Measurements from ENCODE around the gene SYT17.

The SYT17 gene

DNA sequence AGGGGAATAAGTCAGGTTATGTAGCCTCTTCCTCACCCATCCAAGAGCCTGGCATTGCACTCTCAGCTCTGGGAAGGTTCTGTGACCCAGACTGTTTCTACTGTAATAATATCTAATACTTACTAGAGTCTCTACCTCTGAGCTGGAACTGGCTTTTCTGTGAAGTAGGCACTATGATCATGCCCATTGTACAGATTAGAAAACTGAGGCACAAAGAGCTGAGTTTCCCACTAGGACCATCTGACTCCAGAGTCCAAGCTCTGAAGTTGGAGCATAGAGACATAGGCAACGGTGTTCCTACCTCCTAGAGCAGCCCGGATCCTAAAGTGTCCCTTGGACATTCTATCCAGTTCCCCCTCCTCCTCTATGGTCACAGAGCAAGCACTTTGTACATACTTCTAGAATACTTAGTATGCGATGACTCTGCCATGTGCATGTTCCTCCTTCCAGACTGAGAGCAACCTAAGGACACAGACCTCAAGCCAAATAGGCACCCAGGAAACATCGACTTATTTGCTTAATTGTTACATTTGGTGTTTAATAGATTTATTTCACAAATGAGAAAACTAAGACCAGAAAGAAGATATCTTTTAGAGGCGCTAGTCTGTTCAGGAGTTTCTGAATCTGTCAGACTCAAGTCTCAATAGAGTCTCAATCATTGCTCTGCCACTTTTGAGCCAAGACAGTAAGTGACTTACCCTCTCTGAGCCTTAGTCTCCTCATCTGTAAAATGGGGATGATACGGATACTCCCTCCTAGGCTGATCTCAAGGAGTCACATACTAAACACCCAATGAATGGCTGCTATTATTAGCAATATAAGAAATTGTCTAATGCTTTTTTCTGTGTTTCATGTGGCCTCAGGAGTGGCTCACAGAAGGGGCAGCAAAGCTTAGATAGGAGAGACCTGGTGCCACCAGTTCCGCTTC lies 121.1 kb downstream of the SYT17 start:
- Histone ChIP-seq H3K79me2 (no peaks in the 10 kb centered on the region), H3K27me3 (ENCODE audit: control insufficient read depth, insufficient read depth, low read length) (no peaks in the 10 kb centered on the region), H2AFZ (peak overlapping the region; percentile 56), H3K27ac (no peak overlapping the region), H3K4me3 (ENCODE audit: low read depth, low read length) (no peak overlapping the region), H3K4me1 (peaks cover 2% of the 10 kb centered on the region), H3K36me3 (ENCODE audit: control insufficient read depth, insufficient read depth, low read length) (no peaks in the 10 kb centered on the region), H3K9ac (no peak overlapping the region), H3K4me2 (ENCODE audit: low read length) (no peak overlapping the region), H3K9me3 (ENCODE audit: control insufficient read depth, low read length) (no peaks in the 10 kb centered on the region)
- TF ChIP-seq, protein P1, sequence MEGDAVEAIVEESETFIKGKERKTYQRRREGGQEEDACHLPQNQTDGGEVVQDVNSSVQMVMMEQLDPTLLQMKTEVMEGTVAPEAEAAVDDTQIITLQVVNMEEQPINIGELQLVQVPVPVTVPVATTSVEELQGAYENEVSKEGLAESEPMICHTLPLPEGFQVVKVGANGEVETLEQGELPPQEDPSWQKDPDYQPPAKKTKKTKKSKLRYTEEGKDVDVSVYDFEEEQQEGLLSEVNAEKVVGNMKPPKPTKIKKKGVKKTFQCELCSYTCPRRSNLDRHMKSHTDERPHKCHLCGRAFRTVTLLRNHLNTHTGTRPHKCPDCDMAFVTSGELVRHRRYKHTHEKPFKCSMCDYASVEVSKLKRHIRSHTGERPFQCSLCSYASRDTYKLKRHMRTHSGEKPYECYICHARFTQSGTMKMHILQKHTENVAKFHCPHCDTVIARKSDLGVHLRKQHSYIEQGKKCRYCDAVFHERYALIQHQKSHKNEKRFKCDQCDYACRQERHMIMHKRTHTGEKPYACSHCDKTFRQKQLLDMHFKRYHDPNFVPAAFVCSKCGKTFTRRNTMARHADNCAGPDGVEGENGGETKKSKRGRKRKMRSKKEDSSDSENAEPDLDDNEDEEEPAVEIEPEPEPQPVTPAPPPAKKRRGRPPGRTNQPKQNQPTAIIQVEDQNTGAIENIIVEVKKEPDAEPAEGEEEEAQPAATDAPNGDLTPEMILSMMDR (IDR thresholded peaks at IDR 0.05) = no peak

DNA sequence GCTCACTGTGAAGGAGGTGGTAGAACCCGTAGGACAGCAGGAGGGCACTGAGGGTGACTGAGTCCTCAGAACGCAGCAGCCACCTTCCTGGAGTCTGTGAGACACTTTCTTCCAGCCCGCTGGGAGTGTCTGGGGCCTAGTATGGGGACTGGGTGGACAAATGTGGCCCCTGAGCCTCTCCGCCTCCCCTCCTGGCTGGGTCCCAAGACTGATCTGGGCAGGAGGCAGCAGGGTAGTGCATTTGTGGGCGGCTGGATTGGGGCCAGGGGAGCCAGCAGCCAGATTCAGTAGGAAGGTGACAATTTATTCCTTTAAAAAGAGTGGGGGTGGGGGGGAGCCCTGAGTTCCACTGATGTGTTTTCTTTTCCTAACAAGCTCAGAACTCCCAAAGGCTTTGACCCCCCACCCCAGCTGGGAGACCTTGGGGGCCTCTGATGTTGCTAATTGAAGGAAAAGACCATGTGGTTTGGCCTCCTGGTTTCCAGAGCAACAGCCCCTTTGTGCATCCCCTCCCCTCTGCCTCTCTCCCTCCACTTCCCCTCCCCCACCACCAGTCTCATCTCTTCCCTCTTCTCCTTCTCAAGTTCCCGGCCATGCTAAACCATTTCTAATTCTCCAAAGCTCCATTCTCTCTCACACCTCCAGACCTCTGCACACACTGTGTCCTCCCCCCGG lies 121.9 kb downstream of the SYT17 start:
- peaks cover 3% of the 10 kb centered on the region for H3K4me1 ChIP-seq
- no peaks in the 10 kb centered on the region for H3K79me2 ChIP-seq
- H3K27ac ChIP-seq = no peak overlapping the region
- TF ChIP-seq, protein P1 (IDR thresholded peaks at IDR 0.05) = no peak
- H3K36me3 ChIP-seq (ENCODE audit: control insufficient read depth, insufficient read depth, low read length) = no peaks in the 10 kb centered on the region
- H3K27me3 ChIP-seq (ENCODE audit: control insufficient read depth, insufficient read depth, low read length) = no peaks in the 10 kb centered on the region
- no peaks in the 10 kb centered on the region for H3K9me3 ChIP-seq (ENCODE audit: control insufficient read depth, low read length)
- H2AFZ ChIP-seq = peak overlapping the region; percentile 56
- H3K4me2 ChIP-seq (ENCODE audit: low read length) = no peak overlapping the region
- no peak overlapping the region for H3K9ac ChIP-seq
- no peak overlapping the region for H3K4me3 ChIP-seq (ENCODE audit: low read depth, low read length)

DNA sequence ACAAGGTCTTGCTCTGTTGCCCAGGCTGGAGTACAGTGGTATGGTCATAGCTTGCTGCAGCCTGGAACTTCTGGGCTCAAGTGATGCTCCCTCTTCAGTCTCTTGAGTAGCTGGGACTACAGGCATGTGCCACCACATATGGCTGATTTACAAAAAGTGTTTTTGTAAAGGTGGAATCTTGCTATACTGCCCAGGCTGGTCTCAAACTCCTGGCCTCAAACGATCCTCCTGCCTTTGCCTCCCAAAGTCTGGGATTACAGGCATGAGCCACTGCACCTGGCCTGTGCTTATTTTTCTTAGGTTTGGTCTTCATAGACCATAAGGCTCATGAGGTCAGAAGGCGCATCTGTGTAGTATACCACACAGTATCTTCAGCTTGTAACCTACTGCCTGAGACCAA lies 122.8 kb downstream of the SYT17 start:
- Histone ChIP-seq H3K4me2 (ENCODE audit: low read length) (no peak overlapping the region), H3K9ac (no peak overlapping the region), H3K9me3 (ENCODE audit: control insufficient read depth, low read length) (no peaks in the 10 kb centered on the region), H2AFZ (no peak overlapping the region), H3K4me1 (peaks cover 3% of the 10 kb centered on the region), H3K4me3 (ENCODE audit: low read depth, low read length) (no peak overlapping the region), H3K27ac (no peak overlapping the region), H3K79me2 (no peaks in the 10 kb centered on the region), H3K36me3 (ENCODE audit: control insufficient read depth, insufficient read depth, low read length) (no peaks in the 10 kb centered on the region), H3K27me3 (ENCODE audit: control insufficient read depth, insufficient read depth, low read length) (no peaks in the 10 kb centered on the region)
- TF ChIP-seq, protein P1 (IDR thresholded peaks at IDR 0.05) = no peak

DNA sequence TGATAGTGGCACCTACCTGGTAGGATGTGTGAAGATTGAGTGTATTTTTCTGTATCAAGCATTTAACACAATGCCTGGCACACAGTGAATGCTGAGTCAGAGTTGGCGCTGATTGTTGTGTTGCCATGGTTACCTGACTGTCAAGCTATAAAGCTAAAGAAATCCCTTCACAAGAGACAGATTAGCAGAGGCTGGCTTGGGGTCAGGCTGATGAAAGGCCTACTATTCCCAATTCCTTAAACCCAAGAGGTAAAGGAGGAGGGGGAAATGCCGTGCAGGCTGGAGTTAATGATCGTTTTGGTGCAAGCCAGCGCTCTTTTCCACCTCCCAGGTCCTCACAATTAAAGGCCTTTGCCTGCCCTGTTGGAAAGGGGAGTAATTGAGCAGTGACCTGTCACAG lies 123.4 kb downstream of the SYT17 start:
- no peak overlapping the region for H3K4me3 ChIP-seq (ENCODE audit: low read depth, low read length)
- peaks cover 3% of the 10 kb centered on the region for H3K4me1 ChIP-seq
- H3K79me2 ChIP-seq = no peaks in the 10 kb centered on the region
- no peak overlapping the region for H3K4me2 ChIP-seq (ENCODE audit: low read length)
- no peak overlapping the region for H2AFZ ChIP-seq
- H3K36me3 ChIP-seq (ENCODE audit: control insufficient read depth, insufficient read depth, low read length) = no peaks in the 10 kb centered on the region
- H3K9ac ChIP-seq = no peak overlapping the region
- TF ChIP-seq, protein P1 (IDR thresholded peaks at IDR 0.05) = no peak
- H3K27me3 ChIP-seq (ENCODE audit: control insufficient read depth, insufficient read depth, low read length) = no peaks in the 10 kb centered on the region
- H3K27ac ChIP-seq = no peak overlapping the region
- no peaks in the 10 kb centered on the region for H3K9me3 ChIP-seq (ENCODE audit: control insufficient read depth, low read length)

Data from parathyroid adenoma (tissue), 2 donors.